HG02870 (cell line): ENCODE results near the gene NAT9.
A peak's percentile ranks its signal among the peaks of the same experiment; 100 is the strongest.

Experiments used
- ATAC-seq: cut with Tn5 transposase; IDR thresholded peaks from one replicate; pipeline ENCODE4 v1.9.1; 2021; ENCODE audit warnings: mild to moderate bottlenecking, moderate library complexity; ENCODE audit not compliant: unreplicated experiment

Gene NAT9

DNA sequence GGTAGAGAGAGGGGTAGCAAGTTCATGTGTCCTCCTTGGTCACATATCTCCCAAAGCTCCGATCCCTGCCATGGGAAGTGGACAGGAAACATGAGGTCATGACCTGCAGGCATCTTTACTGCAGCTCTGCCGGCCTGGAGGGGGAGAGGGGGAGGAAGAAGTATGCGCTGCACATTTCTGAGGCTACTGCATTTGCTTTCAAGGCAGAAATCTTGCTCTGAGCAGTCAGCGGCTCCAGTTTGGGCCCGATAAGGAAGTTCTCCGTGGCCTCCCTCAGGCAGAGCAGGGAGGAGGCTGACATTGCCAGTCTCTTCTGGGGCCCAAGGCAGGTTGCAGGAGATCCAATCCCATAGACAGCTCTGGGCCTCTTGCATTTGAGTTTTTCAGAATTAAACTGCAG lies 29.2 kb downstream of the NAT9 start:
- no peak for ATAC-seq

DNA sequence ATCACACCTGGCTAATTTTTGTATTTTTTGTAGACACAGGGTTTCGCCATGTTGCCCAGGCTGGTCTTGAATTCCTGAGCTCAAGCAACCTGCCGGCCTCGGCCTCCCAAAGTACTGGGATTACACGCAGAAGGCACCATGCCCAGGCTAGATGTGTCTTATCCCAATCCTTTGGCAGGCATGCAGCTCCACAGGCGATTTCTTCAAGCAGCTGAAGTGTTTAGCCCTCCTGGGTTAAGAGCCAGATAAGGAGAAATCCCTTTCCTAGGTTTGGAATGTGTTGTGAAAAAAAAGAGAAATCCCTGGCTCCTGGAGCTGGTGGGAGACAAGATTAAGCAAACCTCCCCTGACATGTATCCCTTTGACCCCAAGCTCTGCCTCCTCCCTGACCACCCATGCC lies 29.8 kb downstream of the NAT9 start:
- no peak for ATAC-seq

DNA sequence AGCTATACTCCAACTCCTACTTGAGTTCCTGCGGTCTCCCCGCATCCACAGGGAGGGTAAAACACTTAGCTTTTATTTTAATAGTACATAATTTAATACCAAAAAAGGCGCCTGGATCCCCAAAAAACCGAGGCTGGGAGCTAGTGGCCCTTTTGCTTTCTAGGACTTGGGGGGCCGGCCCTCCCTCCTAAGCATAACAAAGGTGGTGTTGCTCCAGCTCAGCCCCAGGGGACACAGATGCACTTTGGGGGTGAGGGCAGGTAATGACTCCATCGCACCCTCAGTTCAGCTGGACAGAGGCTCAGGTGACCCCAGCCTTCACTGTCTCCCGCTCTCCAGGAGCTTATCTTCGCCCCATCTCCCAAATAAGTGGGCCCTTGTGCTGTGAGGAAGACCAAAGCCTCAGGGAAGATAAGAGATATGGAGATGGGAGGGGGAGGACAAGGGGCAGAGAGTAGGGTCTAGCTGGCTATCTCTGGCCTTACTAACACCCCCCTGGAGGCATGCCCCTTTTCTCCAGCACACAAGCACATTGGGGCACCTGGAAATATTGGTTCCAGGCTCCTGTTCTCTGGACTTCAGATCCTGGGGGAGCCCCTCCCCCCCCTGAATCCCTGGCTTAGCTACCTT lies 30.5 kb downstream of the NAT9 start:
- no peak for ATAC-seq

DNA sequence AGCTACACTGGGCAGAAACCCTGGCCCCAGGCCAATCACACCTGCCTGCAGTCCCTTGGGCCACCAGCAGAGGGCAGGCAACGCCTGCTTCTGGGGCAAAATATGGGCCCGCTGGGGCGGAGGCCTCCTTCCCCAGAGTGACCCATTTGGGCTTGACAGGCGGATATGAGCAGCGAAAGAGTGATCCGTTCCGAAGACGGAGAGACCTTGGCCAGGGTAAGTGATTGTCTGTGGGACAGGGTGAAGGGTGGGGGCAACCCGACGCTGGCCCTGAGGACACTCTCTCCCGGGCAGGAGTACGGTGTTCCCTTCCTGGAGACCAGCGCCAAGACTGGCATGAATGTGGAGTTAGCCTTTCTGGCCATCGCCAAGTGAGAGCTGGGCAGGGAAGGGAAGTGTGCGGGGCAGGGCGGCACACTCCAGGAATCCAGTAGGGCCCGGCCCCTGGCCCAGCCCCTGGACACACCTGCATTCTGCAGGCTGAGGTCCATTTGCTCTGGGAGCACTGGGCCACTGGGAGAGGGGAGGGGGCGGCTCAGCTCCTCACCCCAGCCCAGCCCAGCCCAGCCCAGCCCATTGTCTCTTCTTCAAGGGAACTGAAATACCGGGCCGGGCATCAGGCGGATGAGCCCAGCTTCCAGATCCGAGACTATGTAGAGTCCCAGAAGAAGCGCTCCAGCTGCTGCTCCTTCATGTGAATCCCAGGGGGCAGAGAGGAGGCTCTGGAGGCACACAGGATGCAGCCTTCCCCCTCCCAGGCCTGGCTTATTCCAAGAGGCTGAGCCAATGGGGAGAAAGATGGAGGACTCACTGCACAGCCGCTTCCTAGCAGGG lies 31.2 kb downstream of the NAT9 start:
- ATAC-seq = no peak

DNA sequence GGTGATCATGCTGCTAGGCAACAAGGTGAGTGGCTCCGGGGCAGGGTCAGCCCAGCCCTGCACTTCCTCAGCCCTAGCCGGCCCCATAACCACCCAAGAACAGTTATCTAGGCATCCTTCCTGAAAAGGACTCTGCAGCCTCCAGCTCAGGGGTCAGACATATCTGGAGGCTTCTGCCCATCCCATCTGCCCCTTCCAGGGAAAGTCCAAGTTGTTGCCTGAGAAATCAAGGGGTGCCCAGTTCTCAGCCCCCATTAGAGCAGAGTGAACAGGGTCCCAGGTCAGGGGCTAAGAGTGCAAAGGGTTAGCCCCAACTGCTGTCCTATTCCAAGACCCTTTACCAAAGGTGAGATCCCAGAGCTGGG lies 31.8 kb downstream of the NAT9 start:
- no peak for ATAC-seq

DNA sequence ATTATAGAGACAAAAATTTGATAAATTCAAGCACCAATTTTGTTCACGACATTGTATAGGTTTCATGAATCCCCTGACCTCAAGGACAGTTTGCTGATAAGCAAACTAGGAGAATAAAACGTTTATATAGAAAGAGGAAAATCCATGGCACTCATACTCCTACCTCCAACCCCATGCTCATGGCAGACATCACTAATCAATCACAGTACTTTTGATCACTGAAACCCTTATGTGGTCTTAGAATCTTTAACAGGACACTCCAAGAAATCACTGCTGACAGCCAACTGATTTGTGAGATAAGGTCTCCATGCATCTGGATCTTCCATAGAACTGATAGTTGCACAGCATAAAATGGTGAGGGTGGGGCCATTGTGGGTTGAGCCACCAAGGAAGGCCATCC lies 32.4 kb downstream of the NAT9 start:
- ATAC-seq = no peak

DNA sequence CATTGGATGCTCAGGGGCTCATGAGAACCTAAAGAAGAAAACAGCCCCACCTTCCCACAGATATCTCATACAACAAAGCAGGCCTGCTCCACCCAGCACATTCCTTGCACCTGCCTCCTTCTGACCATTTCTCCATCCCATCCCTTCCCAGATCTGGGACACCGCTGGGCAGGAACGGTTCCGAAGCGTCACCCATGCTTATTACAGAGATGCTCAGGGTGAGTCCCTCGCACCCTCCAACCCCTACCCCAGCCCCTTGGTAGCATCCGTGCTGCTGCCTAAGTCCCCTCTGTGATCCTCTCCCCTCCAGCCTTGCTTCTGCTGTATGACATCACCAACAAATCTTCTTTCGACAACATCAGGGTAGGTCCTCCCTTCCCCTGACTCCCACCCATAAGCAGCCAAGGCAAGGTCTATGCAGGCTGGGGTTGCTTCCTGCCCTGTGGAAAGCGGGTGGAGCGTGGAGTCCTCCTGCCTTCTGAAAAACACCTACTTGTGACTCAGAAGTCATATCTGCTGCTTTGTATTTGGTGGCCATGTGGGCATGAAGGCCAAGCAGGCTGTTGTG lies 33.1 kb downstream of the NAT9 start:
- ATAC-seq = no peak

DNA sequence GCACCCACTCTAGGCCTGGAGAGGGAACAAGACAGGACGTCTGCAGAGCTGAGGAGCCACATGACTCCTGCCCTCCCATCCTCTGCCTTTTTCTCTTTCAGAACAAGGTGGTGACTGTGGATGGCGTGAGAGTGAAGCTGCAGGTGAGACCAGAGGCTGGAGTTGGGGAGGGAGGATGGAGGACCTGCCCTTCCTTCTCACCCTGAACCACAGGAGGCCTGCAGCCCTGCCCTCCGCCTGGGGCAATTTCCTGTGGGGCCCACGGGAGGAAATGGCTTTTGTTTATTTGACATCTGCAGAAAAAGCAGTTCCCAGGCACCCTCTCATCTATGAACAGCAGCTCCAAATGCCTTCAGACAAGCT lies 34.0 kb downstream of the NAT9 start:
- no peak for ATAC-seq

DNA sequence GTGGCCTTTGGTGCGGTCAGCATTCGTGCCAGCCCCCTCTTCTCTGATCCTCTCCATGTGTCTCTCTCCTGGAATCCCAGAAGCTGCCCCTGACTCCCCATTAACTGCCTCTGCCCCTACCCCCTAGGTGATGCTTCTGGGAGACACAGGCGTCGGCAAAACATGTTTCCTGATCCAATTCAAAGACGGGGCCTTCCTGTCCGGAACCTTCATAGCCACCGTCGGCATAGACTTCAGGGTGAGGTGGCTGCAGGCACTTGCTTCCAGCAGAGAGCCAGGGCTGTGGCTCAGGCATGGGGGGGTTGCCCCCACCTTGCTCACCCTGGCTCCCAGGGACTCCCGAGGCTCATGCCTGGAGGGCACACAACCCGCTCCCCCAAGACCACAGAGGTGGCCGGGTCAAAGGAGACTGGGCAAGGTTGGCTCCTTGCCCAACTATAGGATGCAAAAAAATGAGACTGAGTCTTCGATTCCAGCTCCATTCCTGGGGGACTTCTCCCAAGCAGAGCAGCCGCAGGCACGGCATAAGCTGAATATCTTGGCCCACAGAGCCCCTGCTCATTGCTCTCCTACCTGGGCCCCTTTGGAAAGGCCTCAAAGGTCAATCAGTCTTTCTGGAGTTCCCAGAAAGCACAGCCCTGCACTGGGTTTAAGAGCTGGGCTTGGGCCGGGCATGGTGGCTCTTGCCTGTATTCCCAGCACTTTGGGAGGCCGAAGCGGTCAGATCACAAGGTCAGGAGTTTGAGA lies 35.3 kb downstream of the NAT9 start:
- ATAC-seq = no peak

DNA sequence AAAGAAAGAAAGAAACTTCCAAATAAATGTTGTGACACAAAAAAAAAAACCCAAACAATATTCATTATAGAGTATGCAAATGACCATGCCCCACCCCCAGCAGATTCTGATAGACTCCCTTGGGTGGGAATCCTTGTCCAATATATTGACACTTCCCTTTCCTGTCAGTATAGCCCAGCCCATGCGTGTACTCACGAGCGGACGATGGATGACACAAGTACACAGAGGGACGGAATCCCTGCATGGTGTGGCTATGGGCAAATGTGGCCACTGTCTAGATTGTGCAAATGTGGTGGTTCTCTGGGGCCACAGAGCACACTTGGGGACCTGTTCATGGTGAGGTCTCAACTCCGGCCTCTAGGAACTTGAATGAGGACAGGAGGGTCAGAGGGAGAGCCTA lies 36.0 kb downstream of the NAT9 start:
- ATAC-seq = no peak

DNA sequence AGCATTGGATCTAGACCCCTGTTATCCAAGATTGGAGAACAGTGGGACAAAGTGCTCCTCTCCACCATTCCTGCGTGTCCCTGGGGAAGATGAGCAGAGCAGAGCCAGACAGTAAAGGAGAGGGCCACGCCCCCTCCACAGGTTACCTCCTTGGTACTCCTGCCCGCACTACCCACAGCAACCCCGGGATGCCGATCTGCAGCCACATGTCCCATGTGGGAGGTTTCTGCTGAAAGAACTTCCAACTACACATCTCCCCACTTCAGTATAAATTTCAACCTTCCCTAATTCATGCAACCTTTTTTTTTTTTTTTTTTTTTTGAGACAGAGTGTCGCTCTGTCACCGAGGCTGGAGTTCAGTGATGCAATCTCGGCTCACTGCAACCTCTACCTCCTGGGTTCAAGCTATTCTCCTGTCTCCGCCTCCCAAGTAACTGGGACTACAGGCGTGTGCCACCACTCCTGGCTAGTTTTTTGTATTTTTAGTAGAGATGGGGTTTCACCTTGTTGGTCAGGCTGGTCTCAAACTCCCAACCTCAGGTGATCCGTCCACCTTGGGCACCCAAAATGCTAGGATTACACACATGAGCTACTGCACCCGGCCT lies 36.8 kb downstream of the NAT9 start:
- ATAC-seq = no peak

DNA sequence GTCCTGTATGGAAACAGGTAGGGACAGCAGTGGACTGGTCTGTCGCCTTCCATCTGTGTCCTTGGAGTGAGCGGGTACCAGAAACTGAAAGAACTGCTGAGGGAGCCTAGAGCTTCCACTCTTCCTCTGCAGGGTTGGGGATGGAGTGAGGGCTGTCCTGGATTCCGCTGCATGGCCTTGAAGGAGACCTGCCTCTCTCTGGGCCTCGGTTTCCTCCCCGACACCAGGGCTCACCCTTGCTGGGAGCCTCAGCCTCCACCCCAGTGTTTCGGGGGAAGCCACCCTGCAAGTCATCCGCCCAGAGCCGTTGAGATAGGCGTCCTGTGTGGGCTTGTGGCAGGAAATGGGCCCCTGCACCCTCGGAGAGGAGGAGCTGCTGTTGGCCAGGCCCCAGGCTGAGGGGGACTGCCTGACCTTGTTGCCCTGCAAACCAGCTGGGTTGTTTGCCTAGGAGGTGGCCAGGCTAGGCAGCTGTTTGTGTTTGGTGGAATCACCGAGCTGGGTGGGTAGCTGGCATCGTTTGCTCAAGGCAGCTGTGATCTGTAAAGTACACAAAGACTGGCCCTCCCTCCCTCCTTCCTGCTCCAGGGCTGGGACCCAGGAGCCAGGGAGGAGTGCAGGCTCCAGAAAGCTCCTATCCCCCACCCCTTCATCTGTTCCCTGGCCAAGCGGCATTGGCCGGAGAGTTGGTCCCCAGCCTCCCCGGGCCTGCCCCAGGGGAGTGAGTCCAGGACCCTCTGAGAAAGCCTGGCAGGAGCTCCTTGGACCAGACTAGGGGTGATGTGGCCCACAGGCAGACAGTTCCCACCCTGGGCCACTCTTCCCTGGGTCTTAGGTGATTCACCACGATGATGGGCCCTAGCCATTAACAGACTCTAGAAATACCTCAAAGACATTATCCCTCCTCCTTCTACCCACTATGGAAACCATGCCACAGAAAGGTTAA lies 37.8 kb downstream of the NAT9 start:
- ATAC-seq = peak; percentile 52

DNA sequence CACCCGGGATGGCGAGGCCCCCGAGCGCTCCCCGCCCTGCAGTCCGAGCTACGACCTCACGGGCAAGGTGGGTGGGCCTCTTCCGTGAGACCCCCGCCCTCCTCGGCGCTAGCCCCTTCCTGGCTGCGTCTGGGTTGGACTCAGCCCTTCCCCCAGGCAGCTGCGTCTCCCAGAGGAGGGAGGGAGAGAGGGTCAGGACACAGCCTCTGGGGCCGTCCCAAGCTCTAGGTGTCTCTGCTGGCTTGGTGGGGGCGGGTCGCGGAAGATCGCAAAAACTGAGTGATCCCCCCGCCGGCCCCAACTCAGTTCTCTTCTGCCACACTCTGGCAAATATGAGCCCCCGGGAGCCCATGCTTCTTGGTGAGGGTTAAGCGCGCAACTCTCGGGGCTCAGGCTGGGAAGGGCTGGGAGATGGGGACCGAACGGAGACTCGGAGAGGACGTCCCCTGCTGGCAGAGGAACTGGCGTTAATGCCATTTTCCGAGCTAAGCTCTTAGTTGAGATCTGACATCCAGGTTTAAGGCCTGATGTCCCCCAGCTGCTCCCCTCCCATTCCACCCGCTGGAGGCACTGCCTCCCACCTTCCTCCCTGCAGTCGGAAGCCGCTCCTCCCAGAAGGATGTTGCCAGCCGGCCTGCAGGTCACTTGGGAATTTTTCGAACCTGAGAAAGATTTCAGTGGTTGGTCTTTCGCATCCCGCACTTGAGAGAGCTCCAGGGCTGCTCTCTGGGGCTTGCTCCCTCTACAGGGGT lies 38.7 kb downstream of the NAT9 start:
- no peak for ATAC-seq

DNA sequence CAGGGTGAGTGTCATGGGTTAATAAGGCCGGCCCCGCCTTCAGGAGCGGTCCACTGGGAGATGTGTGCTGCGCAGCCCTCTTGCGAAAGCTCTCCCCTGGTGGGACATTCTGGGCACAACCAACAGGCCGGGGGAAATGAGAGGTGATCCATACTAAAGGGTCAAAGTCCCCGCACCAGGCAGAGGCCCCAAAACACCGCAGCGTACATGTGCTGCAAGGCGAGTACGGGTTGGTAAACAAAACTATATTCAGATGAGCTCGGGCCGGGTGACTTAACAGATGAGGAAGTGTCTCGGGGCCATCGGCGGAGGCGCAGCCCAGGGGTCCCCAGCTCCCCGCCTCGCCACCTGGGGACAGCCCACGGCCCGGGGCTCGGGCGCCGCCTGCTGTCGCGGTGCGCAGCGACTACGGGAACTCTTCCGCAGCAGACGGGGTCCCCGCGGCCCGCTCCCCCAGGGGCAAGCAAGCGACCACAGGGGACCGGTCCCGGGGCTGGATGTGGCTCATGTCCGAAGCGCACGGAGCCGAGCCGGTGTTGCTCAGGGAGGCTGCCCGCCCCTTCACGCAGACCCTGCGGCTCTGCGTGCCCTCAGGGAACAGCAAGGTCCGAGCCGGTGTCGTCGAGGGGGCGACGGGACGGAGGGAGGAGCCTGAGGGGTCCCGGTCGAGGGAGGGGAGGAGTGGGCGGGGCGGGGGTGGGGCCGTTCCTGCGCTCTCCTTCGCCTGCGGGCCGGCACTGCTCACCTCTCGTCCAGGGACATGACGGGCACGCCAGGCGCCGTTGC lies 39.4 kb downstream of the NAT9 start, which contains the start of gene RAB37:
Gene RAB37, plus strand, starts transcription at position 744 of the 786 bp plus-strand sequence. Its CDS starts 17 bp downstream, at position 761.
- no peak for ATAC-seq

DNA sequence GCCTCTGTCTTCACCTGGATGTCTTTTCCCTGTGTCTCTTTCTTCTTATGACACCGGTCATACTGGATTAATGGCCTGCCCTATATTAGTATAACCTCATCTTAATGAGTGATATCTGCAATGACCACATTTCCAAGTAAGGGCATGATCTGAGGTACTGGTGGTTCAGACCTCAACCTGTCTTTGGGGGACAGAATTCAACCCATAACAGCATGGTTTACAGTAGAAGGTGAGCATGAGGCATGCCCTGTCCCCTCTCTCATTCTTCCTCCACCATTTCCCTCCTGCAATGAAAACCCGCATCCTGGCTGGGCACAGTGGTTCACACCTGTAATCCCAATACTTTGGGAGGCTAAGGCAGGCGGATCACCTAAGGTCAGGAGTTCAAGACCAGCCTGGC lies 41.9 kb downstream of the NAT9 start:
- ATAC-seq = no peak

DNA sequence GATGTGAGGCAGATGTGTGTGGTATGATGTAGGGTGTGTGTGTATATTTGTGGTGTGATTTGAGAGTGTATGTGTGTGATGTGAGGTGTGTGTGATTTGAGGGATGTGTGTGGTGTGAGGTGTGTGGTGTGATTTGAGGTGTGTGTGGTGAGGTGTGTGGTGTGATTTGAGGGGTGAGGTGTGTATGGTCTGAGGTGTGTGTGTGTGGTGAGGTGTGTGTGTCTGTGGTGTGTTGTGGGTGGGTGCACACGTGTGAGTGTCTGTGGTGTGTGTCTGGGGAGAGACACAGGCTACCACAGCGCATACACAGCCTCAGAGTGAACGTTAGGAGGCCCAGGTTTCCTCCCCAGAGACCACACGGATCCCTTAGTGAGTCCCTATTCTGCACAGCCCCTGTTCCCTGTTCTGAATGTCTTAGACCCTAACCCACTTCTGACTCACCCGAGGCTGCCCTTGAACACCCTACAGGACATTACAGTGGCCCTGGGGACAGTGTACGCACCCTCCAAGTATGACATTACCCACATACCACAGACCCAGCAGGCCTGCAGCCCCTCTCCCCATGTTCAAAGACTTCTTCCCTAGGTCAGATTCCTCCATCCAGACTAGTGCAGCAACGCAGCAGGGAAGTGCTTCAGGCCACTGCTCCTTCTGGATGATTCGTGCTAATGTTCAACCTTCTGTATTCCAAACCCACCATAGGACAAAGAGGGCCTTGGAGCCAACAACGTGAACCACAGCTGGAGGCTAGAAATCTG lies 42.6 kb downstream of the NAT9 start:
- ATAC-seq = no peak

DNA sequence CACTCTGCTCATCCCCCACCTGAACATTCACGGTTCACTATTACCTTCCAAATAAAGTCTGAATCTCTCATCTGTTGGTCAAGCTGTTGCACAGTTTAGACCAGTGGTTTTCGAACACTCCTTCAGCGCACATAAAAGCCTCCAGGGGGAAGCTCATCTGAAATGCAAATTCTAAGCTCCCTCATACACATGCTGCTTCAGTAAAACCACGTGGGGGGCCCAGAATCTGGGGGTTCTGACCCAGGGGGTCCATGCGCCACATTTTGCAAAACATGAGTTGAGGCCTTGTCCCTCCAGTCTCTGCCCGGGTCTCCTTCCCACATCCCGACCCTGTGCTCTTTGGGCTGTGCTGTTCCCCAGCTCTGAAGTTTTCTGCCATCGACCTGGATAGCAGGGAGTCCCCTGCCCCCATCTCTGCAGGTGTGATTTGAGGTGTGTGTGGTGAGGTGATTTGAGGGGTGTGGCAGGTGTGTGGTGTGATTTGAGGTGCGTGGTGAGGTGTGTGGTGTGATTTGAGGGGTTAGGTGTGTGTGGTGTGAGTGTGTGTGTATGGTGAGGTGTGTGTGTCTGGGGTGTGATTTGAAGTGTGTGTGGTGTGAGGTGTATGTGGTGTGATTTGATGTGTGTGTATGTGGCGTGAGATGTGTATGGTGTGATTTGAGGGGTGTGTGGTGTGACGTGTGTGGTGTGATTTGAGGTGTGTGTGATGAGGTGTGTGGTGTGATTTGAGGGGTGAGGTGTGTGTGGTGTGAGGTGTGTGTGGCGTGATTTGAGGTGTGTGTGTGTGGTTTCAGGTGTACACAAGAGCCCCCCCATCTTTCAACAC lies 43.9 kb downstream of the NAT9 start:
- no peak for ATAC-seq
